IPS-11a (cell line): Measurements from ENCODE around the gene TYMP.
"Not testable (repeated sequence)": the region's sequence is repeated elsewhere in the genome, so short reads cannot be mapped to it uniquely, and the experiment has no call there.

Experiments
- H3K4me3 ChIP-seq: one replicate; pipeline ENCODE4 v1.5.1; 2013; ENCODE audit warnings: low read depth, low read length, control low read depth

TYMP gene

DNA sequence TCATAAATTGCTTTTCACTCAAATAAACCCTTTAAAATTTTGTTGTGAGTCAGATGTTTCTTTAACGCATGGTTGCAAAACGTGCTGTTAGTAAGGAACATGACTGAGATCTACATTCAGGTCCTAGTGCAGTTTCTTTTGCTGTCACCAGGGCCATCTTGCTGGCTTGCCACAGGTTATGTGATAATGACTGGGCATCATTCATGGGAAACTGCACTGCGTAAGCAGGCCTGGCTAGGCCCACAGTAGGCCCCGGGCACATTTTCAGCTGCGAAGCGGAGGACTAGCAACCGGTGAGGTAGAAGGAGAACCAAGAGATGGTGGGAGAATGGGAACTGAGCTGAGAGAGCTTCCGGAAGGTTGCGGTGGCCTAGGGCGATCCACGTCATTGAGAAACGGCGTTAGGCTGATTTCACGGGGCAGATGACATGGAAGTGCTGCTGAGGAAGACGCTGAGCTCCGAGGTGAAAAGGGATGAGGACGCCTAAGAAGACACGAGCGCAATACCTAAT, 12.7 kb upstream of the TYMP start:
- no peak overlapping the region for H3K4me3 ChIP-seq

DNA sequence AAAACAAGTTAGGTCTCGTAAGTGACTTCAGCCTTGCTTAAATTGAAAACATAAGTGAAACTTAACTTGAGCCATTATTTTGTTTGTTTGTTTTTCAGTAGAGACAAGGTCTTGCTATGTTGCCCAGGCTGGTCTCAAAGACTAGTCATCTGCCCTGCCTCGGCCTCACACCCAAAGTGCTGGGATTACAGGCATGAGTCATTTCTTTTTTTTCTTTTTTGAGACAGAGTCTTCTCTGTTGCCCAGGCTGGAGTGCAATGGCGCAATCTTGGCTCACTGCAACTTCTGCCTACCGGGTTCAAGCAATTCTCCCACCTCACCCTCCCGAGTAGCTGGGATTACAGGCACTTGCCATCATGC, 11.8 kb upstream of the TYMP start:
- H3K4me3 ChIP-seq, result not testable (repeated sequence)

DNA sequence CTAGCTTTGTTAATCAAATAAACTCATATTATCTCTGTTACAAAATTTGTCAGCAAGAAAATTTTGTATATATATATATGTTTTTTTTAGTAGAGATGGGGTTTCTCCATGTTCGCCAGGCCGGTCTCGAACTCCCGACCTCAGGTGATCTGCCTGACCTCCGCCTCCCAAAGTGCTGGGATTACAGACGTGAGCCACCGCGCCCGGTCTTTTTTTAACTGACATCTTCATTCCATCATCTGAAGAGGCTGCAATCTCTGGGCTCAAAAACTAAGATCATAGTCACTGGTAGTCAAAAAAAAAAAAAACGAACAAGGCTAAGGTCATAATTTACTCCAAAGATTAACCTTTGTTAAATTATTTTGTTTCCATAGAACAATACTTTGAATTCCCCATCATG, 10.6 kb upstream of the TYMP start:
- no peak overlapping the region for H3K4me3 ChIP-seq

DNA sequence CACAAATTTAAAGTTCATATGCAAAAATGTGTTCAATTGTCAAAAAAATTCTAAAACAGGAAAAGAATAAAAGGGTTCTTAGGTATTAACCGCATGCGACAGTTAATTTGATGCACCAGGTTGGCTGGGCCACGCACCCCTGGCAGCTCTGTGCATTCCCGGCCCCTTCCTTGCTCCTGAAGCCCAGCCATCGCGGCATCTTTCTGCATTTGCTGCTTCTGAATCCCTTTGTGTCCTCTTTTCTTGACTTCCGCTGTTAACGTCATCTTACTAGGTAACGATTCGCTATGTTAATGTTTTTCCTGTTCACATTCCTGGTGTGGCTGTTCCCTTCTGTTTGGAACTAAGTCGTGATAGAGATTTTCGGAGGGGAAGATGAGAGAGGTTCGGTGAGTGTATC, 8.0 kb upstream of the TYMP start:
- no peak overlapping the region for H3K4me3 ChIP-seq

DNA sequence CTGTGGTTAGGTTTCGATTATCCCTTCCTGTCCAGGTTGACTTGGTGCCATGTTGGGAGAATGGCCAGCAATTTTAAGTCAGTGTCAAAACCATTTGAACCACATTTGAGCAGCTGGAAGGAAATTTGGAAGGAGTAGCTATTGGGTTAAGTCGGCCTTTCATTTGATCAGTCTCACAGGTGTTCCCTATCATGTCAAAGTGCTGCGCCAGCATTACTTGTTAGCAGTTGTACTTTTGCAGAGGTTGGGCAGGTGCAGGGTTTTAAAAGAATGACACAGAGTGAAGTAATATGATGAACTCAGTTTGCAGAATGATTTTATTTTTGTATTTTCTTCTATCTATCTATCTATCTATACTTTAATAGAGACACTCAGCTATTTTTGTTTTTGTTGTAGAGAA, 6.4 kb upstream of the TYMP start:
- no peak overlapping the region for H3K4me3 ChIP-seq

DNA sequence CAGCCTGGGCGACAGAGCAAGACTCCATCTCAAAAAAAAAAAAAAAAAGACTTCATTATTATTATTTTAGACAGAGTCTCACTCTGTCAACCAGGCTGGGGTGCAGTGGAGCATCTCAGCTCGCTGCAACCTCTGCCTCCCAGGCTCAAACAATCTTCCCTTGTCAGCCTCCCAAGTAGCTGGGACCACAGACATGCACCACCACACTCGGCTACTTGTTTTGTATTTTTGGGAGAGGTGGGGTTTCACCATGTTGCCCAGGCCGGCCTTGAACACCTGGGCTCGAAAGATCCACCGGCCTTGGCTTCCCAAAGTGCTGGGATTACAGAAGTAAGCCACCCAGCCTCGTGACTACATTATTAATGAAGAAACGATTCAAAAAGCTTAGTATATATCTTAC, 5.3 kb upstream of the TYMP start:
- H3K4me3 ChIP-seq, result no peak overlapping the region

DNA sequence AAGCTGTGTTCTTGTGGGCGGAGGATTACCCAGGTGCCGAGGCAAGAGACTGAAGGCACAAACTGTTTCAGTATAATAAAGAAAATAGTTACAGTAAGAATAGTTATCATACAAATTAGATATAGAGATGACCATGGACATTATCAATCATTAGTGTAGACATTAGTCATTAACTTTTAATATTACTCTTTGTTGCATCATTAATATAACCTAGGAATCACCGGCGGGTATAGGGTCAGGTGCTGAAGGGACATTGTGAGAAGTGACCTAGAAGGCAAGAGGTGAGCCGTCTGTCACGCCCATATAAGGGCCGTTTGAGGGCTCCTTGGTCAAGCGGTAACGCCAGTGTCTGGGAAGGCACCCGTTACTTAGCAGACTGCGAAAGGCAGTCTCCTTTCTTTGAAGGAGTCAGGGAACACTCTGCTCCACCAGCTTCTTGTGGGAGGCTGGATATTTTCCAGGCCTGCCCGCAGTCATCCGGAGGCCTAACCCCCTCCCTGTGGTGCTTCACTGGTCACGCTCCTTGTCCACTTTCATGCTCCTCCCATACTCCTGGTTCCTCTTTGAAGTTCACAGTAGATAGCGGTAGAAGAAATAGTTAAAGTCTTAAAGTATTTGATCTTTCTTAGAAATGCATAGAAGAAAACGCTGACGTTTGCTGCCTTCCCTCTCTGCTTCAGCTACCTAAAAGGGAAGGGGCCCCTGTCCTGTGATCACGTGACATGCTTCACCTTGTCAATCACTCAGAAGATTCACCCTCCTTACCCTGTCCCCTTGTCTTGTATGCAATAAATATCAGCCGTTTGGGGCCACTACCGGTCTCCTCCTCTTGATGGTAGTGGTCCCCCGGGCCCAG, 4.3 kb upstream of the TYMP start:
- H3K4me3 ChIP-seq, result not testable (repeated sequence)

DNA sequence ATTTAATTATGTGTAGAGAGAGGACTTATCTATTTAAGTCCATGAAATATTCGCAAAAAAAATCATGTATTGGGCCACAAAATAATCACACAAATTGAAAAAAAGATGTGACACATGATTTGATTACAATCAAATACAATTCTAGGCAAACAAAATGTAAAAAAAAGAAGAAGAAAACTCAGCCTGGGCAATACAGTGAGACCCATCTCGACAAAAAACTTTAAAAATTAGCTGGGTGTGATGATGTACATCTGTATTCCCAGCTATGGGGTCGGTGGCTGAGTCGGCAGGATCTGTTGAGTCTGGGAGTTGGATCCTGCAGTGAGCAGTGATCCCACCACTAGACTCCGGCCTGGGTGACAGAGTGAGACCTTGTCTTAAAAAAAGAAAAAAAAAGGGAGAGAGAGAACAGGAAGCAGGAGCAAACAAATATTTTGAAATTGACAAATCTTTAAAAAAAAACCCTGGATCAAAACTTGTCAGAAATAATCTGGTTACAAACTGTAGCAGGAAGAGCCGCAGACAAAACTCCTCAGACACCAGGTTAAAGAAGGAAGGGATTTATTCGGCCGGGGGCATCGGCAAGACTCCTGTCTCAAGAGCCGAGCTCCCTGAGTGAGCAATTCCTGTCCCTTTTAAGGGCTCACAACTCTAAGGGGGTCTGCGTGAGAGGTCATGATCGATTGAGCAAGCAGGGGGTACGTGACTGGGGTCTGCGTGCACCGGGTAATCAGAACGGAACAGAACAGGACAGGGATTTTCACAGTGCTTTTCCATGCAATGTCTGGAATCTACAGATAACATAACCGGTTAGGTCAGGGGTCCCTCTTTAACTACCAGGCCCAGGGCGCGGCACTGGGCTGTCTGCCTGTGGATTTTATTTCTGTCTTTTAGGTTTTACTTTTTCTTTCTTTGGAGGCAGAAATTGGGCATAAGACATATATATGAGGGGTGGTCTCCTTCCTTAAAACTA, 3.3 kb upstream of the TYMP start:
- H3K4me3 ChIP-seq, result no peak overlapping the region

DNA sequence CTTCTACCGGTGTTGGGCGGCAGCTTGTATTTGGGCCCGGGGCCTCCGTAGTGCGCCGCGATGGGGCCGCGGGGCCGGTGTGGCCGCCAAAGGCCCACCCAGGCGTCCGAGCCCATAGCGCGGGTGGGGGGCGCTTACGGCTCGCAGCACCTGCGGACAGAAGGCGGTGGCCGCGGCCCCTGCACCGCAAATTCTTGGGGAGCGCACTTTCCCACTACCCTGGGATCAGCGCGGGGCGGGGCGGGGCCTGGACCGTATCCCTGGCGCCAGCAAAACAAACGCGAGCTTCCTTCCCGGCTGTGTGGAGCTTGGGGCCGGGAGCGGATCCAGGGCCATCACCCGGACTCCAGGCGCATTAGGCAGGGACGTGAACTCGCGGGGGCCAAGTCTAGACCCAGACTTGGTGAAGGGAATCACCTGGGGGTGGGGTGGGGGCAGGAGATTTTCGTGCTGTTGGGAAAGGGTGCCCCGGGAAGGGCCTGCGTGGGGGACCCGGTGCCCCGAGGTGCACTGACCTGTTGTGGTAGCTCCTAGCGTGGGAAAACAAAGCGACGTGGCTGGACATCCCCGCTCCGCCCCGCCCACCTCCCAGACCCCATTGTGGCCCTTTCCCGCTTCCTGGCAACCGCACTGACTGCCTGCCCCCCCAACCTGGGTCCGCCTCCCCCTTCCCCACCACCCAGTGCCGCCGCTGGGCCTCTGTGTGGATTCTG, 2.3 kb upstream of the TYMP start:
- H3K4me3 ChIP-seq, result peak overlapping the region; percentile 28

DNA sequence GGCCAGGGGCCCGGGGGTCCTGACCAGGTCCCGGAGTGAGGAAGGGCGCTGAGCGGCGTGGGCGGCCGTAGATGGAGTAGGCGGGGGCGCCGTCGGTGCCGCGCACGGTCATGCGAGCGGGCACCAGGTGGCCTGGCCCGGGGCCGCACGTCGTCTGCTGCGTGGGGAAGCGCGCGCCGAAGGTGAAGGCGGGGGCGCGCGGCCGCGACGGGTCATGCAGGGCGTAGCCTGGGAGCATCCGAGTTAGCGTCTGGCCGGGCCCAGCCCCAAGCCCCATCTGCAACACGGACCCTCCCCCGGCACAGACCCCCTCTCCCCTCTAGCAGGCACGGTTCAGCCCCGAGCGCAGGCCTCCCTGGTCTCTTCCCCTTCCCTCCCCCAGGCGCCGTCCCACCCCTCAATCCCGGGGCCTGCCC, 1.7 kb upstream of the TYMP start:
- H3K4me3 ChIP-seq, result peak overlapping the region; percentile 28

DNA sequence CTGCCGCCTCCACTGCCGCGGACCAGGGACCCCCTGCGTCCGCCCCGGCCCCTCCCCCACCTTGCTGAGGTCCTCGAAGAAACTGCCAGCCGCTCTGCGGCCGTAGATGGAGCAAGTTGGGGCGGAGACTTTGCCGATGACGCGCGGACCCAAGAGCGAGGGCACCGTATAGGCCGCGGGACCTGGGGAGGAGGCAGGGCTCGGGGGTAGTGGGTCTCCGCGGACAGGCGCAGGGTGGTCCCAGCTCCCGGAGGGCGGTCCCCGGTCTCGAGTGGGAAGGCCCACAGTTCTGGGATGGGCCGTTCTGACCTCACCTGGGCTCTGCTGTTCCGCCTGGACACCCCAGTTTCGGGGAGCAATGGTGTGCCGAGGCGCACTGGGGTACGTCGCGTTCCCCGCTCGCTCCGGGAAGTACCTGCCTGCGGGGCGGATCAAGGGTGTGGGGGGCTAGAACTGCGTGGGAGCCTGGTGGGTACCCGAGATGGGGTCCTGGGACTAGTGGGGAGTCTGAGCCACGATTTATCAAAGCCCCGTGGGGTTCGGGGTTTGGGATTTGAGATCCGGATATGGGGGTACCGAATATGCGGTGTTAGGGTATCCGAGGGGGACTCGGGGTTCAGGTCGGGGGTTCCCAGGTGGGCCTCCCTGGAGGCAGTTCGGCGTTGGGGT, 1.2 kb upstream of the TYMP start:
- no peak overlapping the region for H3K4me3 ChIP-seq

DNA sequence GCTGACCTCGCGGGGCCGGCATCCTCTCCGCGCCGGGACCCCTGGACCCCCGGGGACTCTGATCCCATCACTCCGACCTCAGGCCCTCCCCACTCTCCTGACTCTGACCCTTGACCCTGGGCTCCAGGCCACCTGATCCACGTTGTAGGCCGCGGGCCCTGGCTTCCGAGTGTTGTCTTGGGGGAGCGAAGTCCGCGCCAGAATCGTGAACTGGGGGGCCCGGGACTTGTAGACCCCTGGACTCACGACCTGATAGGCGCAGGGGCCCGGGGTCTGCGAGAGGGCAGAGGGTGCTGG, 716 bp upstream of the TYMP start:
- H3K4me3 ChIP-seq, result peak overlapping the region; percentile 27

DNA sequence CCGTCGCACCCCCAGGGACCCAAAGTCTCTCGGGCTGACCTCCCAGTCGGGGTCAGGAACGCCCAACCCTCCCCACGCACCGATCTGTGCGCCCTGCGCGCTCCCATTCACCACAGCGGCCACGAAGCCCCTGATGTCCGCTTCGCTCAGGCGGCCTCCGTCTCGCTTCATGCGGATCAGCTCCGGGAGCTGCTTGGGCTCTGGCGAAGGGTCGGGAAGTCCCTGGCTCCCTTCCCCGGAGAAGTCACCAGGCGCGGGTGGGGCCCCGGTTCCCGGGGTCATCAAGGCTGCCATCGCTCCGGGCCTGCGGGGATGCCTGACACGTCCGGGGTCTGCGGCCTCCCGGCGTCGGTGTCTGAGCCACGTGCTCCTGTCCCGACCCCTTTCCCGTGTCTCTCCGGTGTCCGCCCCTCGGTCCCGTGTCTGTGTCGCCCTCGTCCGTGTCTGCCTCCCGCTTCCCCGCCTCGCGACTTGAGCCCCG, 356 bp downstream of the TYMP start:
- no peak overlapping the region for H3K4me3 ChIP-seq

DNA sequence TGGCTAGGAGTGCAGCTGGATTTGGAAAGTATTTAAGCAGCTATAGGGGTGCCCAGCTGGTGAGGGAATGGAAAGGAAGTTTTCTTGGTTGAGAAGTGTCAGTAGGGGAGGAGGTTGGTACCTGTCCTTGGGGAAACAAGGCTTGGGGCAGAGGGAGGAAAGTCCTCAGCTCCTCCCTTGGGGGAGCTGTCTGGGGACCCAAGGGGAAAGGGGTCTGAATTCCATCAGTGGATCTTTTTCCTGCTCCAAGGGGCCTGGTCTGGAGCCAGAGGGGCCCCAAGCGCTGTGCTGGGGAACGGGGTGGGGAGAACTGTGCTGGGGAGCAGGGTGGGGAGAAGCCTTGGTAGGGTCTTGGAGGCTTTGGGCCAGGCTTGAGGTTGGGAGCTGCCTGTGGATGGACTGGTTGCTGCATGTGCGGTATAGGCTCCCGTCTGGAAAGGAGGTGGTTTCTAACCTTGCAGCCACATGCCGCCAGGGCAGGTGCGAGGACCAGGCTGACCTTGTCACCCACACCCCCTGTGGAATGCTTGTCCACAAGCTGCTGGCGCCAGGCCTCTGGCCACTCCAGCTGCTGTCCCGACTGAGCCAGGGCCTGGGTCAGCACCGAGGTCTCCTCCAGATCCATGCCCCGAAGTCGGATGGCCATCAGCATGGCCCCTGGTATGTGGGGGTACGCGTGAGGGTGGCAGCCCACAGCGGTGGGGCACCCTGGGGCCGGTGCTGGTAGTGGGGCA, 963 bp downstream of the TYMP start:
- no peak overlapping the region for H3K4me3 ChIP-seq

DNA sequence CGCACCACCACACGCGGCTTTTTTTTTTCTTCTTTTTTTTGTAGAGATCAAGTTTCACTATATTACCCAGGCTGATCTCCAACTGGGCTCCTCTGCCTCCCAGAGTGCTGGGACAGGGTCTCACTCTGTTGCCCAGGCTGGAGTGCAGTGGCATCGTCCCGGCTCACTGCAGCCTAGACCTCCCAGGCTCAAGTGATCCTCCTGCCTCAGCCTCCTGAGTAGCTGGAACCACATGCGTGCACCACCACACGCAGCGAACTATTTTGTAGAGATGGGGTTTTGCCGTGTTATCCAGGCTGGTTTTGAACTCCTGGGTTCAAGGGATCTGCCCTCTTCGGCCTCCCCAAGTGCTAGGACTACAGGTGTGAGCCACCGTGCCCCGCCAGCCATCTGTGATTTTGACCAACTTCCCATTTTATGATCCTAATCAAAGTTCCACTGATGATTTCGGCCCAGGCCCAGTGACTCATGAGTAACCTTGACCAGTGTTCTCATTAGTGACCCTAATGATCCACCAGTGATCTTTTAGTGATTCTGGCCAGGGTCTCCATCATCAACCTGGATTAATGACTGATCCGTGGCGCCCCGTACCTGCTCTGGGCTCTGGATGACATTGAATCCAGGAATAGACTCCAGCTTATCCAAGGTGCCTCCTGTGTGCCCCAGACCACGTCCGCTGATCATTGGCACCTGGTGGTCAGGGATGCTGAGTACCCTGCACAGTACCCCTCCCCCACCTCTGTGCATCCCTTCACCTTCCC, 1.7 kb downstream of the TYMP start:
- no peak overlapping the region for H3K4me3 ChIP-seq

DNA sequence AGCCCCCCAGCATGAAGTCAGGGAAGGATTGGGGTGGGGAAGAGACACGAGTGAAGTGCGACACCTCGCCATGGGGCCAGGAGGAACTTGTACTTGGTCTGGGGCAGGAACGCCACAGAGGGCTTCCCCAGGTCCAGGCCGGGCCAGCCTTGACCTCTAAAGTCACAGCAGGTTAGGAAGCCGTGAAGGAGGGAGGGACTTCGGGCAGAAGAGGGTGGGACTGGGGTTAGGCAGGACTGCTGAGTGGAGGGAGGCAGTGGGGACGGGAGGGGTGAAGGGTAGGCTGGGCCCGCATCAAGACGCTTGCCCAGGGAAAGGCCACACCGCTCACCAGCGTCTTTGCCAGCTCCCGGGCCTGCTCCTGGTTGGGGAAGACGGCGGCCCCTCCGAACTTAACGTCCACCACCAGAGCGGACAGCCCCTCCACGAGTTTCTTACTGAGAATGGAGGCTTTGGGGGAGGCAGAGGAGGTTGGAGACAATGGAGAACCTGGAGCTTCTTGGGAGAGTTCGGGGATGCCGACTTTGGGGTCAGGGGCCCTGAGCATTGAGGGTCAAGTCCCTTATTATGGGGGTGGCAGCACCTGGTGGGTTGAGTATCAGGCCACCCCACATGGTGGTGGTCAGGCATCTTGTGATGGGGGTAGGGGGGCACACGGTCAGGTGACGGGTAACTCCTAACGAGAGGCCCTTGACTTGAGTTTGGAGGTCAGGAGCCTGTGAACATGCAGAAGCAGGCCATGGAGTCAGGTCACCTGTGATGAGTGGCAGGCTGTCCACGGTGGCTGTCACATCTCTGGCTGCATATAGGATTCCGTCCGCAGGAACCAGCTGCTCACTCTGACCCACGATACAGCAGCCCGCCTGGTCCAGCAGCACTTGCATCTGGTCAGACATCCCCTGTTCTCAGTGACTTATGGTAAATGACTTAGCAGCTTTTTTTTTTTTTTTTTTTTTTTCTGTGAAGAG, 2.7 kb downstream of the TYMP start:
- H3K4me3 ChIP-seq, result peak overlapping the region; percentile 69

DNA sequence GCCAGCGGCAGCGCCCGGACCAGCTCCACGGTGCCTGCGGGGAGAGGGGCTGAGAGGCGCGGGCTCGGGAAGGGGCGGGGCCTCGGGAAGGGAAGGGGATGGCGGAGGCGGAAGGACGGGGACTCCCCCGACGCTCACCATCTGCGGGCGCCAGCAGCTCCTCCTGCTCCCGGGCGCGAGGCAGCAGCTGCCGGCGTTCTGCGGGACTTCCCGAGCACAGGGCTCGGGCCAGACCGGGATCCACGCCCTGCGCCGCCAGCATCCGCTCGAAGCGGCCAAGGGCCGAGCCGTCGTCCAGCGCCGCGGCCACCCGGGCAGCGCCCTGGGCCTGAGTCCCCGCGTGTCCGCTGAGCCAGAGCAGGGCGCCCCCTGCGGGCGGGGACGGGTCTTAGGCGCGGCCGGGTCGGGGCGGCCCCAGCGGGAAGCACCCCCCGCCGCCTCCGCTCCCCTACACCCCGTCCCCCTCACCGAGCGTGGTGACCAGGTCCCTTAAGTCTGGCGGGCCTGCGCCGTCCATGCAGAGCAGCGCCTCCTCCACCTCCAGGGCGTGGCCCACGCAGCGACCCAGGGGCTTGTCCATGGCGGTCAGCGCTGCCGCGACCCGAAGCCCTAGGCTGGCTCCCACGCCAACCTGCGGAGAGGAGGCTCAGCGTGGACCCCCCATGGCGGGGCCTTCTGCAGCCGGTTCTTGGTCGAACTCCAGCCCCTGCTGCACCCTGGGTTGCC, 3.5 kb downstream of the TYMP start:
- H3K4me3 ChIP-seq, result peak overlapping the region; percentile 69

DNA sequence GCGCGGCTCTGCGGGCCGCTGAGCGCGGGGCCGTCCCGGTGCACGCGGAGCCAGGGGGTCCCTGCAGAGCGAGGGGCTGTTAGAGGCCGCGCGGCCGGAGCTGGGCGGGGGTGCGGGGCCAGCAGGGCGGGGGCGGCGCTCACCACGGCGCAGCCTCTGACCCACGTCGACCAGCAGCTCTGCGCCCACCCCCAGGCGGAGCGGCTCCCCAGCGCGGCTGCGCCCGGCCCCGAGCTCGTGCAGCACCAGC, 4.0 kb downstream of the TYMP start:
- H3K4me3 ChIP-seq, result peak overlapping the region; percentile 69
